K562 (cell line): ENCODE measurements around the gene BATF. TPM values are rescaled to one million over a fixed set of nuclear protein-coding genes. Genes with fewer than 3 reads are reported as not detected.

ENCODE experiments used
- ATAC-seq: fragments of 200-7000 bp; cut with Tn5 transposase; 3 replicates; pipeline ENCODE4 v1.9.1; 2020; ENCODE audit warnings: moderate library complexity
- BruUV-seq: library from RNA; stranded (reverse); fragments of 400-500 nt; replicated peaks from 2 replicates; lab custom pipeline; 2021; lab: Mats Ljungman, UMichigan
- CTCF ChIA-PET: fragments of 300-600 bp; formaldehyde crosslinking; extraction: SDS; loops from one replicate; lab custom pipeline; 2021; ENCODE audit warnings: low intra/inter-chr PET ratio; lab: Yijun Ruan, JAX
- POLR2A ChIA-PET: fragments of 300-600, 350-650 bp; sonication (Branson Sonifier 250); formaldehyde crosslinking; extraction: SDS; loops from one replicate; lab custom pipeline; 2021; ENCODE audit warnings: antibody characterized with exemption, inconsistent platforms; lab: Yijun Ruan, JAX
- DNase-seq, 4 experiments: peaks; one replicate each; pipeline versions ENCODE4 v3.0.0 to v3.0.0-alpha.2; 2011 to 2018; ENCODE audit warnings: low spot score in 3 of 4, mixed read lengths in 3 of 4; ENCODE audit errors: extremely low read depth in 1 of 4
- FAIRE-seq: peaks from 2 replicates; lab custom pipeline; 2011; peaks lifted over from hg19 to GRCh38; lab: Jason Lieb, UNC
- H2AFZ ChIP-seq: 2 replicates; pipeline ENCODE4 v1.6.0; 2011; ENCODE audit warnings: low read depth, low read length, control low read depth, inconsistent platforms
- H3K27ac ChIP-seq: fragments of 200-600 bp; 3 replicates; pipeline ENCODE4 v1.8.0; 2011; ENCODE audit warnings: low read depth, mild to moderate bottlenecking, control low read depth, inconsistent platforms, low read length, moderate library complexity, mixed read lengths; ENCODE audit errors: extremely low read depth
- H3K27me3 ChIP-seq, 2 experiments: fragments of 300-600 bp in 1 of 2; 2 replicates in 1 of 2; 3 replicates in 1 of 2; pipeline versions ENCODE4 v1.6.0 to v1.8.0; 2011; ENCODE audit warnings: inconsistent platforms in 2 of 2, low read length in 2 of 2, mild to moderate bottlenecking in 1 of 2, mixed read lengths in 1 of 2, moderate library complexity in 1 of 2; ENCODE audit not compliant: control insufficient read depth in 2 of 2, insufficient read depth in 2 of 2
- H3K36me3 ChIP-seq: fragments of 300-600 bp; 3 replicates; pipeline ENCODE4 v1.8.0; 2011; ENCODE audit warnings: mild to moderate bottlenecking, low read length, inconsistent platforms; ENCODE audit not compliant: control insufficient read depth, insufficient read depth
- H3K4me1 ChIP-seq, 2 experiments: fragments of 200-600 bp in 1 of 2; replicated peaks in 1 of 2; 2 replicates in 1 of 2; 3 replicates in 1 of 2; pipeline versions ENCODE4 v1.5.1 to v1.8.0; 2011; ENCODE audit warnings: inconsistent platforms in 2 of 2, low read length in 2 of 2, mild to moderate bottlenecking in 1 of 2, mixed read lengths in 1 of 2, moderate library complexity in 1 of 2; ENCODE audit not compliant: control insufficient read depth in 2 of 2, insufficient read depth in 2 of 2
- H3K4me2 ChIP-seq: 2 replicates; pipeline ENCODE4 v1.6.1; 2011; ENCODE audit warnings: low read length, control low read depth, inconsistent platforms, mixed read lengths; ENCODE audit not compliant: insufficient read depth
- H3K4me3 ChIP-seq: fragments of 200-600 bp; sonication (generic), shearing (Covaris generic); 2 replicates; pipeline ENCODE4 v1.5.1; 2016; ENCODE audit warnings: control low read depth, inconsistent platforms
- H3K79me2 ChIP-seq: fragments of 200-600 bp; 3 replicates; pipeline ENCODE4 v1.8.0; 2011; ENCODE audit warnings: low read length, inconsistent platforms; ENCODE audit not compliant: control insufficient read depth, insufficient read depth
- H3K9ac ChIP-seq, 2 experiments: 2 replicates each; pipeline versions ENCODE4 v1.6.0 to v1.6.1; 2011; ENCODE audit warnings: low read depth in 2 of 2, low read length in 2 of 2, control low read depth in 1 of 2, inconsistent platforms in 1 of 2, mild to moderate bottlenecking in 1 of 2, mixed read lengths in 1 of 2; ENCODE audit not compliant: insufficient read depth in 1 of 2
- H3K9me1 ChIP-seq: one replicate; pipeline ENCODE4 v1.6.0; 2011; ENCODE audit warnings: inconsistent platforms, mild to moderate bottlenecking, low read length, moderate library complexity; ENCODE audit not compliant: control insufficient read depth, insufficient read depth
- H3K9me3 ChIP-seq: replicated peaks from 2 replicates; pipeline ENCODE4 v1.5.1; 2011; ENCODE audit warnings: low read depth, low read length, inconsistent platforms; ENCODE audit not compliant: control insufficient read depth, insufficient read depth
- H4K20me1 ChIP-seq: replicated peaks from 2 replicates; pipeline ENCODE4 v1.6.1; 2011; ENCODE audit warnings: low read length, inconsistent platforms, mixed read lengths; ENCODE audit not compliant: control insufficient read depth, insufficient read depth
- BRF2 ChIP-seq: IDR thresholded peaks from 3 replicates; pipeline ENCODE4 v1.6.1; 2011; ENCODE audit warnings: borderline replicate concordance, mild to moderate bottlenecking; ENCODE audit not compliant: insufficient read length, insufficient read depth
- HMG20B ChIP-seq: fragments of 250-450 bp; sonication (Bioruptor Pico); IDR thresholded peaks from 2 replicates; pipeline ENCODE4 v1.5.0; 2021; ENCODE audit warnings: mild to moderate bottlenecking
- MTA3 ChIP-seq: fragments of 450-650 bp; formaldehyde crosslinking; IDR thresholded peaks from 2 replicates; pipeline ENCODE4 v1.6.1; 2017; ENCODE audit warnings: mild to moderate bottlenecking, borderline replicate concordance
- MYBL2 ChIP-seq, 2 experiments: fragments of 450-650 bp in 1 of 2; sonication (generic) in 1 of 2; formaldehyde crosslinking in 1 of 2; IDR thresholded peaks; 2 replicates each; pipeline versions ENCODE4 v1.6.1 to v1.8.1; 2017 to 2022; ENCODE audit warnings: borderline replicate concordance in 1 of 2, inconsistent platforms in 1 of 2, low read depth in 1 of 2, mild to moderate bottlenecking in 1 of 2, missing genetic modification reagents in 1 of 2, moderate library complexity in 1 of 2
- NR2C2 ChIP-seq, 2 experiments: fragments of 200-800 bp in 1 of 2; sonication (Bioruptor generic) in 1 of 2; sonication (generic) in 1 of 2; formaldehyde crosslinking in 1 of 2; IDR thresholded peaks; 2 replicates each; pipeline versions ENCODE4 v1.6.1 to v1.8.0; 2016 to 2022; ENCODE audit warnings: mild to moderate bottlenecking in 1 of 2, missing compliant biosample characterization in 1 of 2, missing genetic modification characterization in 1 of 2, missing genetic modification reagents in 1 of 2
- POLR3G ChIP-seq: IDR thresholded peaks from 2 replicates; pipeline ENCODE4 v1.6.1; 2011; ENCODE audit not compliant: insufficient read length, insufficient replicate concordance; ENCODE audit errors: extremely low read depth
- RUNX1 ChIP-seq: sonication (generic); IDR thresholded peaks from 2 replicates; pipeline ENCODE4 v1.6.1; 2016; ENCODE audit warnings: antibody characterized with exemption, low read depth
- ZBTB5 ChIP-seq: fragments of 450-650 bp; IDR thresholded peaks from 2 replicates; pipeline ENCODE4 v1.6.1; 2017; ENCODE audit warnings: antibody characterized with exemption
- ZNF239 ChIP-seq: fragments of 250-450 bp; sonication (Bioruptor Pico); IDR thresholded peaks from 2 replicates; pipeline ENCODE4 v1.4.0; 2020; ENCODE audit warnings: mild to moderate bottlenecking
- ZNF584 ChIP-seq: fragments of 200-800 bp; sonication (Bioruptor generic); IDR thresholded peaks from 2 replicates; pipeline ENCODE4 v1.6.1; 2016; ENCODE audit warnings: low read depth, mild to moderate bottlenecking, missing genetic modification characterization, missing compliant biosample characterization
- WGBS: fragments of 100-300 bp; shearing (Covaris generic); methylation state at CpG from one replicate; pipeline ENCODE4 v1.1.6; 2016; ENCODE audit warnings: low coverage, mixed read lengths; ENCODE audit not compliant: insufficient coverage; ENCODE audit errors: missing lambda C conversion rate; 5-methylcytosine and 5-hydroxymethylcytosine counted together
- in situ Hi-C: fragments of 300-500 bp; cut with MboI; formaldehyde crosslinking; loops from 4 replicates; pipeline ENCODE4 v1.15.0; 2018; ENCODE audit warnings: inconsistent platforms, mixed read lengths
- intact Hi-C: fragments of 100-400 bp; cut with micrococcal nuclease; formaldehyde crosslinking; loops from 2 replicates; pipeline ENCODE4 v1.14.2; 2022
- polyA plus RNA-seq, 8 experiments: library from polyadenylated mRNA; depleted of rRNA in 4 of 8; stranded (reverse) in 5 of 8; unstranded in 3 of 8; fragments of >200 nt; fragmentation: Nextera tagmentation in 2 of 8; fragmentation: Illumina TruSeq in 1 of 8; extraction: Ambion mirVana in 2 of 8; extraction: Trizol in 1 of 8; gene quantifications; 2 replicates each; pipeline versions ENCODE4 v1.2.1 to v1.2.3, GENCODE V29; 2011 to 2014; ENCODE audit warnings: inconsistent platforms in 1 of 8, missing spikeins in 1 of 8
- total RNA-seq, 7 experiments: library from RNA; depleted of rRNA in 6 of 7; stranded (reverse); fragments of >200 nt in 6 of 7; fragmentation: Illumina TruSeq in 2 of 7; extraction: Trizol in 2 of 7; gene quantifications; 2 replicates each; pipeline versions ENCODE4 v1.2.1 to v1.2.3, GENCODE V29; 2011 to 2021; ENCODE audit warnings: low replicate concordance in 1 of 7

BATF gene
- total and polyA plus RNA-seq, 9 of the 15 experiments (the other 6 are each of a cell fraction or from before 2014, with no cell fraction given): 0.13 to 2.1 (median 0.55) TPM; not detected in 2

- H4K20me1 ChIP-seq: no peaks in the 10 kb centered on the region
- TF ChIP-seq MYBL2 (IDR thresholded peaks at IDR 0.05; ENCODE audit: low read depth) (no peak), MYBL2 (CRISPR knock-in tag; IDR thresholded peaks at IDR 0.05; ENCODE audit: borderline replicate concordance) (no peak), MTA3 (no peak), BRF2 (no peak), ZNF239 (CRISPR knock-in tag) (no peak), POLR3G (no peak), ZBTB5 (no peak), RUNX1 (no peak), ZNF584 (no peak), HMG20B (CRISPR knock-in tag) (no peak), NR2C2 (CRISPR knock-in tag; IDR thresholded peaks at IDR 0.05) (no peak), NR2C2 (tag; IDR thresholded peaks at IDR 0.05) (no peak)
- intact Hi-C loops (no loop called here), in situ Hi-C loops (no loop called here)
- WGBS: 11% methylated on average over 6 of the region's 7 CpGs
- H3K27ac ChIP-seq: no peak overlapping the region
- peak overlapping the region in 1 of 2 experiments; percentile 9; a peak in 1 of 4 replicates for H3K9ac ChIP-seq
- FAIRE-seq (no peak), ATAC-seq (no peak; the same call in 2 of the 3 replicates), DNase-seq (no peak)
- peaks cover 0 to 13% of the 10 kb centered on the region in 2 experiments; a peak in 1 of 5 replicates for H3K27me3 ChIP-seq
- POLR2A ChIA-PET: no interaction called here
- H3K79me2 ChIP-seq: no peaks in the 10 kb centered on the region
- 0 out of 2 replicates have a peak overlapping the region, but pooled peaks have one; percentile 27 for H2AFZ ChIP-seq
- BruUV-seq: no TSS peak
- no peak overlapping the region for H3K4me2 ChIP-seq
- H3K9me3 ChIP-seq: peaks cover 2% of the 10 kb centered on the region; the same call in 1 of the 2 replicates
- H3K9me1 ChIP-seq: no peaks in the 10 kb centered on the region
- H3K4me3 ChIP-seq: no peak overlapping the region
- H3K36me3 ChIP-seq: no peaks in the 10 kb centered on the region
- H3K4me1 ChIP-seq: peaks cover 0 to 9% of the 10 kb centered on the region in 2 experiments; a peak in 3 of 5 replicates
- CTCF ChIA-PET: interaction anchor here (1.6 kb wide), 1 partner anchor 208 kb away, joined by 8 read pairs; no protein-coding TSS in a partner anchor
These were observed 6.7 kb upstream of the BATF start for GRCh38 chr14:75515629-75515996.
